PFSK-1 (cell line): ENCODE results near the gene ABI3BP.

Experiments used
- POLR2AphosphoS5 ChIP-seq: IDR thresholded peaks from 2 replicates; pipeline ENCODE4 v1.6.1; 2012; ENCODE audit warnings: low read depth, mild to moderate bottlenecking, control low read depth, low read length, moderate library complexity
- SIN3A ChIP-seq: IDR thresholded peaks from 2 replicates; pipeline ENCODE4 v1.6.1; 2012; ENCODE audit warnings: mild to moderate bottlenecking, low read length, moderate library complexity, borderline replicate concordance; ENCODE audit not compliant: insufficient read depth
- TAF1 ChIP-seq: IDR thresholded peaks from 2 replicates; pipeline ENCODE4 v1.6.1; 2012; ENCODE audit warnings: low read length, control low read depth, borderline replicate concordance; ENCODE audit not compliant: insufficient read depth
- TF ChIP-seq, protein P1 (sequence below), 2 experiments: IDR thresholded peaks; 2 replicates each; pipeline versions ENCODE4 v1.6.1 to v1.8.0; 2011 to 2012; ENCODE audit warnings: low read depth in 2 of 2, low read length in 2 of 2, control low read depth in 1 of 2, inconsistent platforms in 1 of 2, mild to moderate bottlenecking in 1 of 2, moderate library complexity in 1 of 2; ENCODE audit not compliant: insufficient read depth in 1 of 2

DNA sequence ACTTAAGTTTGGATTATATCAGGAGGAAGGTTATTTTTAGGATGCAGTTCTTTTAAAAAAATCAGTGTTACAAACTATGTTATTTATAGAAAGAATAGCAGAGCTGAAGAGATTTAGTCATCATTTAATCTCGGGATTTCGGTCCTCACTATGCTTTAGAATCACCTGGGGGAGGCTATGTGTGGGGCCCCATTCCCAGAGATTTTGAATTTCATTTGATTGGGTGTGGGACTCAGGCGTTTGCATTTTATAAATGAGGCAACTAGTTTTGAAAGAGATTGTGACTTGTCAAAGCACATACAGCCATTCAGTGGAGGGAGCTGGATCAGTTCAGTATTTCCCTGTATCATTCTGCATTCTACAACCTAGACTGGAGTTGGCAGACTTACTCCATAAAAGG, 247.1 kb downstream of the ABI3BP start:
- TF ChIP-seq POLR2AphosphoS5 (no peak), TAF1 (no peak), SIN3A (no peak)
- TF ChIP-seq, protein P1, sequence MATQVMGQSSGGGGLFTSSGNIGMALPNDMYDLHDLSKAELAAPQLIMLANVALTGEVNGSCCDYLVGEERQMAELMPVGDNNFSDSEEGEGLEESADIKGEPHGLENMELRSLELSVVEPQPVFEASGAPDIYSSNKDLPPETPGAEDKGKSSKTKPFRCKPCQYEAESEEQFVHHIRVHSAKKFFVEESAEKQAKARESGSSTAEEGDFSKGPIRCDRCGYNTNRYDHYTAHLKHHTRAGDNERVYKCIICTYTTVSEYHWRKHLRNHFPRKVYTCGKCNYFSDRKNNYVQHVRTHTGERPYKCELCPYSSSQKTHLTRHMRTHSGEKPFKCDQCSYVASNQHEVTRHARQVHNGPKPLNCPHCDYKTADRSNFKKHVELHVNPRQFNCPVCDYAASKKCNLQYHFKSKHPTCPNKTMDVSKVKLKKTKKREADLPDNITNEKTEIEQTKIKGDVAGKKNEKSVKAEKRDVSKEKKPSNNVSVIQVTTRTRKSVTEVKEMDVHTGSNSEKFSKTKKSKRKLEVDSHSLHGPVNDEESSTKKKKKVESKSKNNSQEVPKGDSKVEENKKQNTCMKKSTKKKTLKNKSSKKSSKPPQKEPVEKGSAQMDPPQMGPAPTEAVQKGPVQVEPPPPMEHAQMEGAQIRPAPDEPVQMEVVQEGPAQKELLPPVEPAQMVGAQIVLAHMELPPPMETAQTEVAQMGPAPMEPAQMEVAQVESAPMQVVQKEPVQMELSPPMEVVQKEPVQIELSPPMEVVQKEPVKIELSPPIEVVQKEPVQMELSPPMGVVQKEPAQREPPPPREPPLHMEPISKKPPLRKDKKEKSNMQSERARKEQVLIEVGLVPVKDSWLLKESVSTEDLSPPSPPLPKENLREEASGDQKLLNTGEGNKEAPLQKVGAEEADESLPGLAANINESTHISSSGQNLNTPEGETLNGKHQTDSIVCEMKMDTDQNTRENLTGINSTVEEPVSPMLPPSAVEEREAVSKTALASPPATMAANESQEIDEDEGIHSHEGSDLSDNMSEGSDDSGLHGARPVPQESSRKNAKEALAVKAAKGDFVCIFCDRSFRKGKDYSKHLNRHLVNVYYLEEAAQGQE (IDR thresholded peaks at IDR 0.05; ENCODE audit: insufficient read depth in 1 of 2, low read depth in 2 of 2, low read length in 2 of 2) = no peak
